ENCODE data around the gene LRP6. TPM values are rescaled to one million over a fixed set of nuclear protein-coding genes. Genes with fewer than 3 reads are reported as not detected.

Gene LRP6
- total and polyA plus RNA-seq, 4 donors, result 9.4 to 125 (median 26.8) TPM

DNA sequence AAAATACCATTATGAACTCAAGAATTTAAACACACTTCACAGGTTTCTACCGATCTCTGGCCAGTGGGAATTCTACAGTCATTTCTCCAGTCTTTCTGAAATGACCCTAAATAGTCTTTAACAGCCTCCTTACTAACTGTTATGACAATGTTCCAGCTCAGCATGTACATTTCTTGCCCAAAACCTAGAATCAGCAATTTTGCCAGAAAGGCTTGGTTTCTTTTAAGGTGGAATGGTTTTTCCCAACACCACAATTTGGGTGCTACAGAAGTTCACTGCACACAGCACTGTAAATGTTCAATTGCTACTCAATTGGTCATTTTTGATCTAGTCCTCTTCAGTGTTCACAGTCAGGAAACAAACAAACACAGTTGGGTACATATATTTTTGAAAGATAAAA, 69.7 kb downstream of the LRP6 start:
- Histone ChIP-seq H3K27ac (ENCODE audit: low read depth in 1 of 2, low read length in 1 of 2) (no peak overlapping the region), H3K9me3 (ENCODE audit: control insufficient read depth in 4 of 4, insufficient read depth in 3 of 4, low read length in 3 of 4) (peaks cover 0 to 3% (median 0%) of the 10 kb centered on the region in 4 donors), H3K4me3 (no peak overlapping the region), H3K4me1 (ENCODE audit: control insufficient read depth in 5 of 5, insufficient read depth in 5 of 5, low read length in 5 of 5) (peaks cover 0 to 7% (median 0%) of the 10 kb centered on the region in 5 donors), H3K36me3 (ENCODE audit: control insufficient read depth in 4 of 4, insufficient read depth in 4 of 4, low read length in 4 of 4) (peaks cover 0 to 36% (median 6%) of the 10 kb centered on the region in 4 donors), H3K27me3 (ENCODE audit: control insufficient read depth in 3 of 3, insufficient read depth in 3 of 3, low read length in 2 of 3) (no peaks in the 10 kb centered on the region), H3K9ac (ENCODE audit: insufficient read depth in 1 of 2, low read length in 2 of 2) (no peak overlapping the region)
- DNase-seq, result no peak
- TF ChIP-seq, protein P1, sequence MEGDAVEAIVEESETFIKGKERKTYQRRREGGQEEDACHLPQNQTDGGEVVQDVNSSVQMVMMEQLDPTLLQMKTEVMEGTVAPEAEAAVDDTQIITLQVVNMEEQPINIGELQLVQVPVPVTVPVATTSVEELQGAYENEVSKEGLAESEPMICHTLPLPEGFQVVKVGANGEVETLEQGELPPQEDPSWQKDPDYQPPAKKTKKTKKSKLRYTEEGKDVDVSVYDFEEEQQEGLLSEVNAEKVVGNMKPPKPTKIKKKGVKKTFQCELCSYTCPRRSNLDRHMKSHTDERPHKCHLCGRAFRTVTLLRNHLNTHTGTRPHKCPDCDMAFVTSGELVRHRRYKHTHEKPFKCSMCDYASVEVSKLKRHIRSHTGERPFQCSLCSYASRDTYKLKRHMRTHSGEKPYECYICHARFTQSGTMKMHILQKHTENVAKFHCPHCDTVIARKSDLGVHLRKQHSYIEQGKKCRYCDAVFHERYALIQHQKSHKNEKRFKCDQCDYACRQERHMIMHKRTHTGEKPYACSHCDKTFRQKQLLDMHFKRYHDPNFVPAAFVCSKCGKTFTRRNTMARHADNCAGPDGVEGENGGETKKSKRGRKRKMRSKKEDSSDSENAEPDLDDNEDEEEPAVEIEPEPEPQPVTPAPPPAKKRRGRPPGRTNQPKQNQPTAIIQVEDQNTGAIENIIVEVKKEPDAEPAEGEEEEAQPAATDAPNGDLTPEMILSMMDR (IDR thresholded peaks at IDR 0.05; ENCODE audit: control extremely low read depth, extremely low read depth), result no peak
- 52 to 59% methylated on average over 1 of the region's 1 CpG for WGBS, 2 donors
- no peak for ATAC-seq (ENCODE audit: insufficient read depth, low FRiP score)

GRCh38 chr12:12195516-12195915, 71.3 kb downstream of the LRP6 start:
- no peak overlapping the region for H3K27ac ChIP-seq (ENCODE audit: low read depth in 1 of 2, low read length in 1 of 2)
- DNase-seq, result no peak
- H3K9ac ChIP-seq (ENCODE audit: insufficient read depth in 1 of 2, low read length in 2 of 2), result no peak overlapping the region
- H3K4me1 ChIP-seq (ENCODE audit: control insufficient read depth in 5 of 5, insufficient read depth in 5 of 5, low read length in 5 of 5), result peaks cover 0 to 9% (median 0%) of the 10 kb centered on the region in 5 donors
- H3K27me3 ChIP-seq (ENCODE audit: control insufficient read depth in 3 of 3, insufficient read depth in 3 of 3, low read length in 2 of 3), result no peaks in the 10 kb centered on the region
- TF ChIP-seq, protein P1 (IDR thresholded peaks at IDR 0.05; ENCODE audit: control extremely low read depth, extremely low read depth), result no peak
- WGBS, 2 donors, result 65 to 67% methylated on average over 1 of the region's 1 CpG
- no peak overlapping the region for H3K4me3 ChIP-seq
- no peak for ATAC-seq (ENCODE audit: insufficient read depth, low FRiP score)
- H3K36me3 ChIP-seq (ENCODE audit: control insufficient read depth in 4 of 4, insufficient read depth in 4 of 4, low read length in 4 of 4), result peaks cover 0 to 34% (median 5%) of the 10 kb centered on the region in 4 donors
- peaks cover 0 to 3% (median 0%) of the 10 kb centered on the region in 4 donors for H3K9me3 ChIP-seq (ENCODE audit: control insufficient read depth in 4 of 4, insufficient read depth in 3 of 4, low read length in 3 of 4)

- TF ChIP-seq, protein P1 (IDR thresholded peaks at IDR 0.05; ENCODE audit: control extremely low read depth, extremely low read depth), result no peak
- WGBS, 2 donors, result 93 to 95% methylated on average over 3 of the region's 3 CpGs
These were observed 71.8 kb downstream of the LRP6 start for GRCh38 chr12:12195081-12195480.

GRCh38 chr12:12194206-12194605, 72.6 kb downstream of the LRP6 start:
- peaks cover 0 to 3% (median 0%) of the 10 kb centered on the region in 4 donors for H3K9me3 ChIP-seq (ENCODE audit: control insufficient read depth in 4 of 4, insufficient read depth in 3 of 4, low read length in 3 of 4)
- 58 to 80% methylated on average over 2 of the region's 2 CpGs for WGBS, 2 donors
- no peaks in the 10 kb centered on the region for H3K27me3 ChIP-seq (ENCODE audit: control insufficient read depth in 3 of 3, insufficient read depth in 3 of 3, low read length in 2 of 3)
- H3K4me1 ChIP-seq (ENCODE audit: control insufficient read depth in 5 of 5, insufficient read depth in 5 of 5, low read length in 5 of 5), result peaks cover 0 to 8% (median 0%) of the 10 kb centered on the region in 5 donors
- TF ChIP-seq, protein P1 (IDR thresholded peaks at IDR 0.05; ENCODE audit: control extremely low read depth, extremely low read depth), result no peak
- DNase-seq (no peak), ATAC-seq (ENCODE audit: insufficient read depth, low FRiP score) (no peak)
- H3K9ac ChIP-seq (ENCODE audit: insufficient read depth in 1 of 2, low read length in 2 of 2), result no peak overlapping the region
- H3K4me3 ChIP-seq, result no peak overlapping the region
- peaks cover 0 to 25% (median 4%) of the 10 kb centered on the region in 4 donors for H3K36me3 ChIP-seq (ENCODE audit: control insufficient read depth in 4 of 4, insufficient read depth in 4 of 4, low read length in 4 of 4)
- no peak overlapping the region for H3K27ac ChIP-seq (ENCODE audit: low read depth in 1 of 2, low read length in 1 of 2)

More at GRCh38 chr12:12195081-12195480, 71.8 kb downstream of the LRP6 start:
- Histone ChIP-seq H3K27ac (ENCODE audit: low read depth in 1 of 2, low read length in 1 of 2) (no peak overlapping the region), H3K4me3 (no peak overlapping the region), H3K9ac (ENCODE audit: insufficient read depth in 1 of 2, low read length in 2 of 2) (no peak overlapping the region), H3K4me1 (ENCODE audit: control insufficient read depth in 5 of 5, insufficient read depth in 5 of 5, low read length in 5 of 5) (peaks cover 0 to 8% (median 0%) of the 10 kb centered on the region in 5 donors), H3K36me3 (ENCODE audit: control insufficient read depth in 4 of 4, insufficient read depth in 4 of 4, low read length in 4 of 4) (peaks cover 0 to 31% (median 5%) of the 10 kb centered on the region in 4 donors), H3K27me3 (ENCODE audit: control insufficient read depth in 3 of 3, insufficient read depth in 3 of 3, low read length in 2 of 3) (no peaks in the 10 kb centered on the region), H3K9me3 (ENCODE audit: control insufficient read depth in 4 of 4, insufficient read depth in 3 of 4, low read length in 3 of 4) (peaks cover 0 to 3% (median 0%) of the 10 kb centered on the region in 4 donors)
- ATAC-seq (ENCODE audit: insufficient read depth, low FRiP score) (no peak), DNase-seq (no peak)

Data from lung (tissue), 12 donors.